Spleen (tissue), 11 donors: ENCODE results near the gene CDYL2. TPM values are rescaled to one million over a fixed set of nuclear protein-coding genes. Genes with fewer than 3 reads are reported as not detected.

ENCODE experiments used
- DNase-seq: peaks from one replicate; pipeline ENCODE4 v3.0.0-alpha.2; 2020
- H3K27ac ChIP-seq, 8 donors: fragments of 200-600 bp; sonication (generic) in 7 of 8; 1 replicate in 4 of 8; 2 replicates in 4 of 8; pipeline versions ENCODE4 v1.5.0 to v1.8.0; 2016 to 2021; ENCODE audit warnings: inconsistent platforms in 4 of 8, mild to moderate bottlenecking in 4 of 8, moderate library complexity in 1 of 8
- H3K27me3 ChIP-seq, 7 donors: fragments of 200-600 bp; sonication (generic) in 6 of 7; replicated peaks in 1 of 7; 1 replicate in 4 of 7; 2 replicates in 3 of 7; pipeline versions ENCODE4 v1.5.0 to v1.8.0; 2016 to 2021; ENCODE audit warnings: inconsistent platforms in 3 of 7, mild to moderate bottlenecking in 1 of 7
- H3K36me3 ChIP-seq, 6 donors: fragments of 200-600 bp; sonication (generic) in 5 of 6; 1 replicate in 4 of 6; 2 replicates in 2 of 6; pipeline versions ENCODE4 v1.5.0 to v1.8.0; 2016 to 2021; ENCODE audit warnings: inconsistent platforms in 2 of 6
- H3K4me1 ChIP-seq, 6 donors: fragments of 200-600 bp; sonication (generic) in 5 of 6; 1 replicate in 3 of 6; 2 replicates in 3 of 6; pipeline versions ENCODE4 v1.5.0 to v1.8.0; 2016 to 2021; ENCODE audit warnings: inconsistent platforms in 3 of 6
- H3K4me3 ChIP-seq, 8 donors: fragments of 200-600 bp; sonication (generic) in 7 of 8; 1 replicate in 4 of 8; 2 replicates in 4 of 8; pipeline versions ENCODE4 v1.5.0 to v1.8.0; 2016 to 2021; ENCODE audit warnings: inconsistent platforms in 4 of 8, mild to moderate bottlenecking in 4 of 8, moderate library complexity in 2 of 8
- H3K9me3 ChIP-seq, 8 donors: fragments of 200-600 bp; sonication (generic) in 7 of 8; 1 replicate in 4 of 8; 2 replicates in 4 of 8; pipeline versions ENCODE4 v1.5.0 to v1.8.0; 2016 to 2021; ENCODE audit warnings: inconsistent platforms in 4 of 8
- POLR2A ChIP-seq, 3 donors: fragments of 450-650 bp; IDR thresholded peaks; one replicate each; pipeline ENCODE4 v1.5.1; 2017; ENCODE audit warnings: antibody characterized with exemption in 3 of 3, mild to moderate bottlenecking in 1 of 3
- POLR2AphosphoS5 ChIP-seq, 3 donors: sonication (generic); formaldehyde crosslinking; IDR thresholded peaks; one replicate each; pipeline ENCODE4 v1.5.1; 2017; ENCODE audit warnings: antibody characterized with exemption in 3 of 3
- WGBS, 5 donors: extraction: QIAGEN DNeasy Blood & Tissue Kit in 3 of 5; methylation state at CpG; one replicate each; pipeline versions ENCODE4 v1.1.5 to v1.1.7; 2013 to 2018; 5-methylcytosine and 5-hydroxymethylcytosine counted together
- intact Hi-C: fragments of 100-400 bp; cut with DNase I; formaldehyde crosslinking; loops from one replicate; pipeline ENCODE4 v1.15.0; 2023; ENCODE audit warnings: low total_unique reads
- polyA plus RNA-seq, 3 donors: library from polyadenylated mRNA; stranded (reverse); fragments of 200-250 nt; gene quantifications; one replicate each; pipeline ENCODE4 v1.2.1, GENCODE V29; 2013
- total RNA-seq, 7 donors: library from RNA; depleted of rRNA in 3 of 7; stranded (reverse); fragments of >200 nt in 3 of 7; fragmentation: NEBNext Ultra II Directional in 4 of 7; extraction: Animal tissue kit (Norgen Biotek cat#: 25700) in 4 of 7; gene quantifications; one replicate each; pipeline versions ENCODE4 v1.1.0 to v1.2.1, GENCODE V29; 2016 to 2021
- TF ChIP-seq, protein P1 (sequence below), 11 experiments: fragments of 200-600 bp in 7 of 11; fragments of 450-650 bp in 4 of 11; sonication (generic) in 4 of 11; IDR thresholded peaks in 8 of 11; conservative IDR thresholded peaks in 3 of 11; 1 replicate in 7 of 11; 2 replicates in 4 of 11; pipeline versions ENCODE4 v1.4.0 to v1.8.0; 2016 to 2021; ENCODE audit warnings: antibody characterized with exemption in 11 of 11, inconsistent platforms in 4 of 11, mild to moderate bottlenecking in 1 of 11
- donor health status: healthy with polysubstance abuse.
- donor health status: DM: no; HTN: no; CAD: no; lungs with moderate emphysema.
- donor health status: DM: no; HTN: no; CAD: no.
- donor health status: Bipolar disorder and iron deficiency.
- donor health status: healthy.
- donor health status: DM: no; HTN: no; CAD: no.
- donor health status: DM: yes; HTN: yes; CAD: no.

The CDYL2 gene
- total and polyA plus RNA-seq, 10 donors, result 1.4 to 28.3 (median 12.5) TPM

- peaks cover 0 to 3% (median 0%) of the 10 kb centered on the region in 7 donors for H3K27me3 ChIP-seq
- intact Hi-C loops, result no loop called here
- TF ChIP-seq, protein P1, sequence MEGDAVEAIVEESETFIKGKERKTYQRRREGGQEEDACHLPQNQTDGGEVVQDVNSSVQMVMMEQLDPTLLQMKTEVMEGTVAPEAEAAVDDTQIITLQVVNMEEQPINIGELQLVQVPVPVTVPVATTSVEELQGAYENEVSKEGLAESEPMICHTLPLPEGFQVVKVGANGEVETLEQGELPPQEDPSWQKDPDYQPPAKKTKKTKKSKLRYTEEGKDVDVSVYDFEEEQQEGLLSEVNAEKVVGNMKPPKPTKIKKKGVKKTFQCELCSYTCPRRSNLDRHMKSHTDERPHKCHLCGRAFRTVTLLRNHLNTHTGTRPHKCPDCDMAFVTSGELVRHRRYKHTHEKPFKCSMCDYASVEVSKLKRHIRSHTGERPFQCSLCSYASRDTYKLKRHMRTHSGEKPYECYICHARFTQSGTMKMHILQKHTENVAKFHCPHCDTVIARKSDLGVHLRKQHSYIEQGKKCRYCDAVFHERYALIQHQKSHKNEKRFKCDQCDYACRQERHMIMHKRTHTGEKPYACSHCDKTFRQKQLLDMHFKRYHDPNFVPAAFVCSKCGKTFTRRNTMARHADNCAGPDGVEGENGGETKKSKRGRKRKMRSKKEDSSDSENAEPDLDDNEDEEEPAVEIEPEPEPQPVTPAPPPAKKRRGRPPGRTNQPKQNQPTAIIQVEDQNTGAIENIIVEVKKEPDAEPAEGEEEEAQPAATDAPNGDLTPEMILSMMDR (IDR thresholded peaks at IDR 0.05 in 8 of 11, conservative IDR thresholded peaks at IDR 0.05 in 3 of 11), result no peak
- no peak for TF ChIP-seq POLR2A (IDR thresholded peaks at IDR 0.05)
- TF ChIP-seq POLR2AphosphoS5 (IDR thresholded peaks at IDR 0.05), result no peak
- WGBS, 5 donors, result 55 to 68% (median 66%) methylated on average over 7 to 9 of the region's 9 CpGs
- peaks cover 0 to 14% (median 4%) of the 10 kb centered on the region in 6 donors for H3K4me1 ChIP-seq
- H3K27ac ChIP-seq, result peak overlapping the region in 2 of 8 donors; percentile 11 to 14
- no peak for DNase-seq
- peaks cover 0 to 8% (median 0%) of the 10 kb centered on the region in 8 donors for H3K9me3 ChIP-seq
- H3K36me3 ChIP-seq, result no peaks in the 10 kb centered on the region
- H3K4me3 ChIP-seq, result no peak overlapping the region
Measured at GRCh38 chr16:80569440-80570105, 234.8 kb downstream of the CDYL2 start.

GRCh38 chr16:80564394-80564793 lies 240.0 kb downstream of the CDYL2 start:
- no peak overlapping the region for H3K4me3 ChIP-seq
- peaks cover 0 to 3% (median 0%) of the 10 kb centered on the region in 7 donors for H3K27me3 ChIP-seq
- no peaks in the 10 kb centered on the region for H3K36me3 ChIP-seq
- no peak for DNase-seq
- H3K27ac ChIP-seq, result peak overlapping the region in 3 of 8 donors; percentile 1 to 25 (median 22)
- no peak for TF ChIP-seq POLR2A (IDR thresholded peaks at IDR 0.05)
- TF ChIP-seq, protein P1 (IDR thresholded peaks at IDR 0.05 in 8 of 11, conservative IDR thresholded peaks at IDR 0.05 in 3 of 11), result no peak
- H3K4me1 ChIP-seq, result peaks cover 0 to 14% (median 5%) of the 10 kb centered on the region in 6 donors
- intact Hi-C loops, result no loop called here
- 11 to 19% (median 15%) methylated on average over 7 of the region's 7 CpGs for WGBS, 5 donors
- H3K9me3 ChIP-seq, result no peaks in the 10 kb centered on the region

DNA sequence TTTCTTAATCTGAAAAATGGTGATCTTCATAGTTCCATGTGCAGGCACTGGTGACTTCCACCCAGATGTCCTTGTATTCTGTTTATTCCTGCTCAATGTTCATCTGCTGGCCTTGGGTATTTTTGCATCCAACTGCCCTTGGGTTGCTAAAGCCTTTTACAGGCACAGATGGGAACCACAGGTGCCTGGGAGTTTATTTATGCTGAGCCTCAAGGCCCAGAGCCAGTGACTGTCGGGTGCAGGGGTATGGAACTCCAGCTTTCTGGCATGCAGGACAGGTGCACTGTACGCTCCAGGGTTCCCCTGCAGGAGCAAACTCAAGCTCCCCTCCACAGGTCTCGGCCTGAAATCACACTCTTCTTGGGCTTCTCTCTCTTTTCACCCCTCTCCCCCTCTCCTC lies 241.3 kb downstream of the CDYL2 start:
- intact Hi-C loops, result no loop called here
- WGBS, 5 donors, result 85 to 96% (median 88%) methylated on average over 3 of the region's 3 CpGs
- DNase-seq, result no peak
- Histone ChIP-seq H3K9me3 (no peaks in the 10 kb centered on the region), H3K27me3 (peaks cover 0 to 3% (median 0%) of the 10 kb centered on the region in 7 donors), H3K4me3 (no peak overlapping the region), H3K36me3 (no peaks in the 10 kb centered on the region), H3K27ac (no peak overlapping the region), H3K4me1 (peaks cover 0 to 11% (median 5%) of the 10 kb centered on the region in 6 donors)
- TF ChIP-seq POLR2A (IDR thresholded peaks at IDR 0.05) (no peak), POLR2AphosphoS5 (IDR thresholded peaks at IDR 0.05) (no peak)
- TF ChIP-seq, protein P1 (IDR thresholded peaks at IDR 0.05 in 8 of 11, conservative IDR thresholded peaks at IDR 0.05 in 3 of 11), result no peak

- no peak for DNase-seq
- TF ChIP-seq, protein P1 (IDR thresholded peaks at IDR 0.05 in 8 of 11, conservative IDR thresholded peaks at IDR 0.05 in 3 of 11), result no peak
- no peak for TF ChIP-seq POLR2AphosphoS5 (IDR thresholded peaks at IDR 0.05)
- TF ChIP-seq POLR2A (IDR thresholded peaks at IDR 0.05), result no peak
- Histone ChIP-seq H3K9me3 (no peaks in the 10 kb centered on the region), H3K36me3 (no peaks in the 10 kb centered on the region), H3K27ac (no peak overlapping the region), H3K4me3 (no peak overlapping the region), H3K4me1 (peaks cover 0 to 7% (median 2%) of the 10 kb centered on the region in 6 donors), H3K27me3 (no peaks in the 10 kb centered on the region)
- WGBS, 5 donors, result 61 to 86% (median 82%) methylated on average over 4 of the region's 4 CpGs
- intact Hi-C loops, result no loop called here
Measured at GRCh38 chr16:80559369-80559768, 245.0 kb downstream of the CDYL2 start.
